Urinary bladder (tissue), 4 donors: ENCODE data around the gene TANK. TPM values are rescaled to one million over a fixed set of nuclear protein-coding genes. Genes with fewer than 3 reads are reported as not detected.

Source experiments
- DNase-seq: peaks from one replicate; pipeline ENCODE4 v3.0.0-alpha.2; 2015; ENCODE audit errors: extremely low spot score
- H3K27ac ChIP-seq: one replicate; pipeline ENCODE4 v1.5.1; 2013; ENCODE audit warnings: low read depth, mild to moderate bottlenecking, moderate library complexity
- H3K36me3 ChIP-seq: one replicate; pipeline ENCODE4 v1.6.1; 2013; ENCODE audit warnings: mild to moderate bottlenecking, moderate library complexity; ENCODE audit not compliant: insufficient read depth
- H3K4me1 ChIP-seq: one replicate; pipeline ENCODE4 v1.6.1; 2013; ENCODE audit warnings: mild to moderate bottlenecking, moderate library complexity; ENCODE audit not compliant: insufficient read depth
- H3K4me3 ChIP-seq: one replicate; pipeline ENCODE4 v1.5.1; 2013; ENCODE audit warnings: low read depth, low read length
- WGBS: extraction: QIAGEN DNeasy Blood & Tissue Kit; methylation state at CpG from one replicate; pipeline ENCODE4 v1.1.7; 2013; 5-methylcytosine and 5-hydroxymethylcytosine counted together
- polyA plus RNA-seq: library from polyadenylated mRNA; stranded (reverse); fragments of 200-250 nt; gene quantifications from one replicate; pipeline ENCODE4 v1.2.3, GENCODE V29; 2013
- total RNA-seq: library from RNA; depleted of rRNA; stranded (reverse); fragments of >200 nt; gene quantifications from one replicate; pipeline ENCODE4 v1.2.3, GENCODE V29; 2014
- donor health status: healthy with polysubstance abuse.
- donor health status: healthy.

Gene TANK
- total and polyA plus RNA-seq, 2 donors, result 40.8 to 110 TPM

DNA sequence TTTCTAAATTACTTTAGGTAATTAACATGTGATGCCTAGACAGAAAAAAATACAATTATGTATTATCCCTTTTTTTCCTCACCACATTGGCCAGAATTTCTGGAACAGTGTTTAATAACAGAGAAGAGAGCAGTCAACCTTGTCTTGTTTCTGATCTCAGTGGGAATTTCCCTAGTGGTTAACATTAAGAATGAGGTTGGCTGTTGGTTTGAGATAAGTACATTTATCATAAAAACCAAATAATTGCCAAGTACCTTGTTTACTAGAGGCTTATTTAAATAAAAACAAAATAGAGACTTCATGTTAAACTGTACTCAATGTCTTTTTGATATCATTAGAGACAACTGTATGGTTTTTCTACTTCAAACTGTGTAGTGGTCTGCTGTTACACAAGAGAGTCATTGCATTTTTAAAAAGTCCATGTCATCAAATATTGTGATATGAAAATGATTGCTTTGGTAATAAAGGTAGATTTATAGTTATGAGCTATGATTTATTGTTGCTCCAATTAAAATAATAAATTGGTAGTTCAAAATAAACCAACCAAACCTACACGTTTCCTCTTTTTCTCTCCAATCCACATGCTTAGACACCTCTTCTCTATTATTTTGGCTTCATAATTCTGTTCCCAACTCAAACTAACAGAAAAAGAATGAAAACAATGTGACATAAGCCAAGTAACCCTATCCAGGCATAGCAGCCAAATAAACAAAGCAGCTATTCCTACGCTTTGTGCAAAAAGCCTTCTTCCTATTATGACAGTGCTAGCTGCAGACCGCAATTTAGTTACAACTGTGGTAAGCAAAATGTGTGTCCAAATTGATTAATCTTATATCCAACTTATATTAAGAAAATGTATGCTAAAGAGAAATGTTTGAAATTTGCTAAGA lies 20.9 kb upstream of the TANK start:
- WGBS, result 25% methylated on average over 3 of the region's 3 CpGs
- H3K4me3 ChIP-seq, result no peak overlapping the region
- no peak for DNase-seq
- no peak overlapping the region for H3K27ac ChIP-seq
- peaks cover 2% of the 10 kb centered on the region for H3K4me1 ChIP-seq
- H3K36me3 ChIP-seq, result no peaks in the 10 kb centered on the region

GRCh38 chr2:161141033-161141432 lies 19.2 kb upstream of the TANK start:
- WGBS, result 90% methylated on average over 2 of the region's 2 CpGs
- DNase-seq, result no peak
- Histone ChIP-seq H3K4me3 (no peak overlapping the region), H3K27ac (no peak overlapping the region), H3K4me1 (peaks cover 2% of the 10 kb centered on the region), H3K36me3 (no peaks in the 10 kb centered on the region)

- no peak overlapping the region for H3K4me3 ChIP-seq
Observed at GRCh38 chr2:161146209-161146775, 13.9 kb upstream of the TANK start.

GRCh38 chr2:161146996-161147395 lies 13.2 kb upstream of the TANK start:
- no peak overlapping the region for H3K4me3 ChIP-seq
- H3K27ac ChIP-seq, result no peak overlapping the region
- no peaks in the 10 kb centered on the region for H3K4me1 ChIP-seq
- WGBS, result 87% methylated on average over 3 of the region's 3 CpGs
- DNase-seq, result no peak
- H3K36me3 ChIP-seq, result no peaks in the 10 kb centered on the region

More at GRCh38 chr2:161146209-161146775, 13.9 kb upstream of the TANK start:
- Histone ChIP-seq H3K27ac (no peak overlapping the region), H3K36me3 (no peaks in the 10 kb centered on the region), H3K4me1 (no peaks in the 10 kb centered on the region)
- DNase-seq, result no peak

DNA sequence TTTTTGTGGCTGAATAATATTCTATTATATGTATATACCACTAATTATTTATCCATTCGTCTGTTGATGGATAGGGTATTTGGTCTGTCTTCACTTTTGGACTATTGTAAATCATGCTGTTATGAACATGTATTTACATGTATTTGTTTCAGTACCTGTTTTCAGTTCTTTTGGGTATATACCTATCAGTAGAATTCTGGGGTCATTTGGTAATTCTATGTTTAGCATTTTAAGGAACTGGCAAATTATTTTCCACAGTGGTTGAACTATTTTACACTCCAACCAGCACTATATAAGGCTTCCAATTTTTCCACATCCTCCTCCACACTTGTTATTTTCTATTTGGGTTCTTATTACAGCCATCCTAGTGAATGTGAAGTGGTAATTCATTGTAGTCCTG lies 12.4 kb upstream of the TANK start:
- Histone ChIP-seq H3K4me3 (no peak overlapping the region), H3K36me3 (no peaks in the 10 kb centered on the region), H3K4me1 (no peaks in the 10 kb centered on the region), H3K27ac (no peak overlapping the region)
- no peak for DNase-seq
- 93% methylated on average over 1 of the region's 1 CpG for whole genome bisulfite sequencing

- H3K27ac ChIP-seq, result no peak overlapping the region
- WGBS, result 91% methylated on average over 4 of the region's 4 CpGs
- H3K4me1 ChIP-seq, result no peaks in the 10 kb centered on the region
- no peak for DNase-seq
- H3K36me3 ChIP-seq, result no peaks in the 10 kb centered on the region
- no peak overlapping the region for H3K4me3 ChIP-seq
Observed at GRCh38 chr2:161150704-161151103, 9.5 kb upstream of the TANK start.

GRCh38 chr2:161152302-161152701 lies 7.9 kb upstream of the TANK start:
- Histone ChIP-seq H3K27ac (no peak overlapping the region), H3K4me1 (no peaks in the 10 kb centered on the region), H3K4me3 (no peak overlapping the region), H3K36me3 (no peaks in the 10 kb centered on the region)
- DNase-seq, result no peak

GRCh38 chr2:161158882-161159281 lies 1.3 kb upstream of the TANK start:
- 56% methylated on average over 2 of the region's 2 CpGs for WGBS
- Histone ChIP-seq H3K4me3 (no peak overlapping the region), H3K36me3 (peaks cover 1% of the 10 kb centered on the region), H3K4me1 (no peaks in the 10 kb centered on the region), H3K27ac (peak overlapping the region; percentile 10)
- no peak for DNase-seq

- H3K4me3 ChIP-seq, result peak overlapping the region; percentile 49
- no peaks in the 10 kb centered on the region for H3K4me1 ChIP-seq
- no peak for DNase-seq
- H3K36me3 ChIP-seq, result peaks cover 2% of the 10 kb centered on the region
- WGBS, result 9% methylated on average over 9 of the region's 9 CpGs
- peak overlapping the region; percentile 74 for H3K27ac ChIP-seq
Observed at GRCh38 chr2:161159456-161160225, 587 bp upstream of the TANK start.

DNA sequence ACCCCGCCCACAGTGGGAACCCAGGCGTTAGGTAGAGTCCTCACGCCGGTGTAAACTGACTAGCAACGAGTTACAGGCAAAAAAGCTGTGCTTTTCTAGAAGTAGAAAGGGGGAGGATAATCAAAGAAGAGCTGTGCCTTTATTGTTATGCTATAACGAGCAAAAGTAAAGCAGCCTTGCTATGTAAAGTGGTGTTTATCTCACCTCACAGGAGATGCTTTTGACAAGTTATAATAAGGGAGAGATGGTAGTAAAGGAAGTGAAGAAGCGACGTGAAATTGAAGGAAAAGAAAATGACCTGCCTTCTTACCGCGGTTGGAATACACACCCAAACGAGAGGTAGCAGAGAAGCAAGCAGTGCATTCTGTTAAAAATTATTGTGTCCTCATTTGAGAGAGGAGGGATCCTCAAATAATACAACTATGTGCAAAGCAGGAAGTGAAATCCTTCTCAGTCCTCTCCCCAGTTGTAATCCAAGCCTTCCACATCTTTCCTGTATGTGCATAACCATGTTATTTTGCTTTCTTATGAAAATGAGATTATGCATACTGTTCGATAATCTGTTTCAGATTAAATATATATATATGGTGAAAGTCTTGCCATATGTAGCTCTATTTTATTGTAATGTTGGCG lies 962 bp downstream of the TANK start:
- H3K4me3 ChIP-seq, result peak overlapping the region; percentile 49
- H3K36me3 ChIP-seq, result peaks cover 2% of the 10 kb centered on the region
- peak overlapping the region; percentile 85 for H3K27ac ChIP-seq
- no peak for DNase-seq
- no peaks in the 10 kb centered on the region for H3K4me1 ChIP-seq
- WGBS, result 14% methylated on average over 13 of the region's 13 CpGs

DNA sequence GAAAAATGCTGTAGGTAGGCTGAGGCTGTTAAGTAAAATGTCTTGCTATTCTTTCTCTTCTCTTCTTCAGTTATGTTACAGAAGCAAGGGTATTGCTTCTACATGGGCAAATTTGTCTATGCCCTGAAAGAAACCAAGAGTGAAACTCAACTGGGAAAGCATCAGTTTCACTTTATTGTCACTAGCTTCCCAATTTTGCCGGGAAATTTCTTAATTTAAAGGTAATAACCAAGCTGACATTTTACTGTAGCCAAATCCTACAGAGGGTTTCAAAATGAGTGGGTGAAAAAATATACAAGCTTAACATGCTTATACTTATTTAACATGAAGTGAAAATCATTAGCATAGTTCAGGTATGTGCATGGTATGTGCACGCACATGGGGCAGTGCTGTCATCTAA lies 3.2 kb downstream of the TANK start:
- H3K4me1 ChIP-seq, result no peaks in the 10 kb centered on the region
- no peak for DNase-seq
- H3K36me3 ChIP-seq, result peaks cover 4% of the 10 kb centered on the region
- no peak overlapping the region for H3K27ac ChIP-seq
- H3K4me3 ChIP-seq, result no peak overlapping the region
- WGBS, result 92% methylated on average over 2 of the region's 2 CpGs

- DNase-seq, result no peak
- peaks cover 4% of the 10 kb centered on the region for H3K36me3 ChIP-seq
- H3K4me1 ChIP-seq, result no peaks in the 10 kb centered on the region
- 85% methylated on average over 6 of the region's 6 CpGs for WGBS
- no peak overlapping the region for H3K4me3 ChIP-seq
- H3K27ac ChIP-seq, result no peak overlapping the region
Observed at GRCh38 chr2:161164161-161164560, 3.9 kb downstream of the TANK start.

DNA sequence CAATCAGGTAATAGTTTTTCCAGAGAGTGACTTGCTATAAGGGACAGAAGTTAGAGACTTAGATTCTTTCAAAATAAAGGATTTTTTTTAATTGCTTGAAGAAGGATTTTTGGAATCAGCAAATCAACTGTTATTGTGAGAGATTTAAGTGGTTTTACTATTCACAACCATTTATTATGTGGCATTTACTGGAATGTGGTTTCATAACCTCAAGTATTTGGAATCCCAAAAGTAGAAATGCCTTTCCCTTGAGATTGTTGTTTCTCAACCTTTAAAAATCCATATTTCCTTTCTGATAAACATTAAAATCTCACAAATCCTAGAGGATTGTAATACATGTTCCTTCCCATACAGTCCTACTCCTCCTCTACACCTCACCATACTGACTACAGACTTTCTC lies 5.0 kb downstream of the TANK start:
- no peak for DNase-seq
- Histone ChIP-seq H3K27ac (no peak overlapping the region), H3K4me1 (no peaks in the 10 kb centered on the region), H3K4me3 (no peak overlapping the region), H3K36me3 (peaks cover 4% of the 10 kb centered on the region)
